HT1080 (cell line): ENCODE data around the gene RGMA. TPM values are rescaled to one million over a fixed set of nuclear protein-coding genes. Genes with fewer than 3 reads are reported as not detected.

ENCODE experiments used
- DNase-seq: peaks from one replicate; pipeline ENCODE4 v3.0.0-alpha.2; 2015; ENCODE audit warnings: low read depth
- total RNA-seq: library from RNA; depleted of rRNA; stranded (reverse); fragments of >200 nt; shearing (Covaris generic); gene quantifications from 2 replicates; pipeline ENCODE4 v1.2.3, GENCODE V29; 2014

RGMA gene
- total RNA-seq, 1 experiment from 2014 or later: not detected

GRCh38 chr15:93102211-93102610, 13.2 kb upstream of the RGMA start:
- DNase-seq: no peak

GRCh38 chr15:93093765-93094164, 4.8 kb upstream of the RGMA start:
- DNase-seq: no peak

- DNase-seq: no peak
These were observed 2.5 kb upstream of the RGMA start for GRCh38 chr15:93091465-93091864.

- no peak for DNase-seq
These were observed 805 bp upstream of the RGMA start for GRCh38 chr15:93089727-93090305.

GRCh38 chr15:93088200-93088980, 621 bp downstream of the RGMA start:
- no peak for DNase-seq

GRCh38 chr15:93087825-93088199, 1.2 kb downstream of the RGMA start:
- peak; percentile 54 for DNase-seq

GRCh38 chr15:93086791-93087190, 2.2 kb downstream of the RGMA start:
- no peak for DNase-seq

- DNase-seq: no peak
These were observed 3.3 kb downstream of the RGMA start for GRCh38 chr15:93085692-93086091.

- no peak for DNase-seq
These were observed 6.2 kb downstream of the RGMA start for GRCh38 chr15:93082861-93083260.

- no peak for DNase-seq
These were observed 7.6 kb downstream of the RGMA start for GRCh38 chr15:93081399-93081798.

GRCh38 chr15:93080451-93080850, 8.6 kb downstream of the RGMA start:
- DNase-seq: no peak

- no peak for DNase-seq
These were observed 12.1 kb downstream of the RGMA start for GRCh38 chr15:93076875-93077274.

- DNase-seq: no peak
These were observed 12.8 kb downstream of the RGMA start for GRCh38 chr15:93076217-93076616.

- no peak for DNase-seq
These were observed 14.4 kb downstream of the RGMA start for GRCh38 chr15:93074599-93074998.

GRCh38 chr15:93073465-93073952, 15.5 kb downstream of the RGMA start:
- no peak for DNase-seq

- DNase-seq: no peak
These were observed 16.3 kb downstream of the RGMA start for GRCh38 chr15:93072411-93073394.

GRCh38 chr15:93072011-93072410, 17.0 kb downstream of the RGMA start:
- DNase-seq: no peak

- DNase-seq: no peak
These were observed 17.5 kb downstream of the RGMA start for GRCh38 chr15:93071469-93071936.

GRCh38 chr15:93070551-93071296, 18.3 kb downstream of the RGMA start:
- no peak for DNase-seq

GRCh38 chr15:93070132-93070531, 18.9 kb downstream of the RGMA start:
- DNase-seq: no peak
